Muscle of back (tissue), 13 donors: ENCODE results near the gene ARL8A. TPM values are rescaled to one million over a fixed set of nuclear protein-coding genes. Genes with fewer than 3 reads are reported as not detected.
"Not testable (repeated sequence)": the region's sequence is repeated elsewhere in the genome, so short reads cannot be mapped to it uniquely, and the experiment has no call there.

Experiments
- DNase-seq, 3 donors: peaks; one replicate each; pipeline versions ENCODE4 v3.0.0 to v3.0.0-alpha.2; 2013
- long read RNA-seq, 9 donors: transcript quantifications; one replicate each; lab custom pipeline, GENCODE V29; 2026
- polyA plus RNA-seq, 10 donors: library from polyadenylated mRNA; unstranded; fragments of 120-200 nt; gene quantifications; one replicate each; pipeline ENCODE4 v1.2.1, GENCODE V29; 2013; ENCODE audit not compliant: insufficient read length in 10 of 10

ARL8A gene
- polyA plus RNA-seq, result 10 to 100 TPM; 34.3 to 43.1 (median 38.4) TPM
- long read RNA-seq, donor 1, transcript ARL8A-201 (7 exons, 1,793 nt), result major isoform, 22 of 22 reads
- long read RNA-seq, donor 1, partial matches to known transcripts, result 0 of 22 reads
- long read RNA-seq, donor 1, other reads (novel, unspliced or antisense), result 0 of 22 reads
- long read RNA-seq, donor 2, transcript ARL8A-201 (7 exons, 1,793 nt), result major isoform, 16 of 18 reads
- long read RNA-seq, donor 2, partial matches to known transcripts, result 0 of 18 reads
- long read RNA-seq, donor 2, other reads (novel, unspliced or antisense), result 0 of 18 reads
- long read RNA-seq, donor 3, result 0 reads
- long read RNA-seq, donor 4, transcript ARL8A-201 (7 exons, 1,793 nt), result major isoform, 21 of 21 reads
- long read RNA-seq, donor 4, partial matches to known transcripts, result 0 of 21 reads
- long read RNA-seq, donor 4, other reads (novel, unspliced or antisense), result 0 of 21 reads
- long read RNA-seq, donor 5, transcript ARL8A-201 (7 exons, 1,793 nt), result major isoform, 20 of 22 reads
- long read RNA-seq, donor 5, partial matches to known transcripts, result 0 of 22 reads
- long read RNA-seq, donor 5, other reads (novel, unspliced or antisense), result 0 of 22 reads
- long read RNA-seq, donor 6, transcript ARL8A-201 (7 exons, 1,793 nt), result major isoform, 19 of 20 reads
- long read RNA-seq, donor 6, partial matches to known transcripts, result 0 of 20 reads
- long read RNA-seq, donor 6, other reads (novel, unspliced or antisense), result 0 of 20 reads
- long read RNA-seq, donor 7, transcript ARL8A-201 (7 exons, 1,793 nt), result major isoform, 13 of 13 reads
- long read RNA-seq, donor 7, partial matches to known transcripts, result 0 of 13 reads
- long read RNA-seq, donor 7, other reads (novel, unspliced or antisense), result 0 of 13 reads
- long read RNA-seq, donor 8, transcript ARL8A-201 (7 exons, 1,793 nt), result major isoform, 12 of 12 reads
- long read RNA-seq, donor 8, partial matches to known transcripts, result 0 of 12 reads
- long read RNA-seq, donor 8, other reads (novel, unspliced or antisense), result 0 of 12 reads
- long read RNA-seq, donor 9, transcript ARL8A-201 (7 exons, 1,793 nt), result major isoform, 6 of 6 reads
- long read RNA-seq, donor 9, partial matches to known transcripts, result 0 of 6 reads
- long read RNA-seq, donor 9, other reads (novel, unspliced or antisense), result 0 of 6 reads

DNA sequence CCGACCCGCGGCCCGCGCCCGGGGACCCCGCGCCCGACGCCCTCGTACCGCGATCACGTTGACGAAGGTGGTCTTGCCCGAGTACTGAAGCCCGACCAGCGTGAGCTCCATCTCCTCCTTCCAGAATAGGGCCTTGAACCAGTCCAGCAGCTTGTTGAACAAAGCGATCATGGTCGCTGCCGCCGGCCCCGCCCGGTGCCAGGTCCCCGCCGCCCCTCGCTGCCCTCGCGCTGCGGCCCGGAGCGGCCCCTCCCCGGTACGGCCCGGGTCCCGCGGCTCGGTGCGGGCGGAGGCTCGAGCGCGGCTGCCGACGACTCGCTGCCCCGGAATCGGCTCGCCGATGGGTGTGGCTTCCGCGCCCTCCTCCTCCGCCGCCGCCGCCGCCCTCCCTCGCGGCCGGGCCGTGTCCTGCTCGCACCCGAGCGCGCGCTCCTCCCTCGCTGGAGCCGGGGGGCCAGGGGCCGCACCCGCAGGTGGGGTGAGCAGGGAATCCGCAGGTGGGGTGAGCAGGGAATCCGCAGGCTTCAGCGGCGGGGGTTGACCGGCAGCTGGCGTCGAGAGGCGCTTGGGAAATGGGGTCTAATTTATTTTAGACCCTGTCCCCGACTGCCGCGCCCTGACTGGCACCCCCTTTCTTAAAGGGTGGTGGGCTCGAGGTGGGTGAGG lies at the start of gene ARL8A:
Gene ARL8A, minus strand, starts transcription at position 336 of the 666 bp plus-strand sequence. Its CDS starts 165 bp downstream, at position 171.
- DNase-seq, result peak; percentile 43 to 86 (median 63)

- no peak for DNase-seq
Observed at GRCh38 chr1:202194328-202194648, 49.8 kb upstream of the ARL8A start.

- no peak for DNase-seq
Observed at GRCh38 chr1:202193614-202194327, 49.2 kb upstream of the ARL8A start, which contains the start of gene LGR6. LGR6 (plus strand) TSS chr1:202193799; CDS start chr1:202193990, 191 bp downstream.

DNA sequence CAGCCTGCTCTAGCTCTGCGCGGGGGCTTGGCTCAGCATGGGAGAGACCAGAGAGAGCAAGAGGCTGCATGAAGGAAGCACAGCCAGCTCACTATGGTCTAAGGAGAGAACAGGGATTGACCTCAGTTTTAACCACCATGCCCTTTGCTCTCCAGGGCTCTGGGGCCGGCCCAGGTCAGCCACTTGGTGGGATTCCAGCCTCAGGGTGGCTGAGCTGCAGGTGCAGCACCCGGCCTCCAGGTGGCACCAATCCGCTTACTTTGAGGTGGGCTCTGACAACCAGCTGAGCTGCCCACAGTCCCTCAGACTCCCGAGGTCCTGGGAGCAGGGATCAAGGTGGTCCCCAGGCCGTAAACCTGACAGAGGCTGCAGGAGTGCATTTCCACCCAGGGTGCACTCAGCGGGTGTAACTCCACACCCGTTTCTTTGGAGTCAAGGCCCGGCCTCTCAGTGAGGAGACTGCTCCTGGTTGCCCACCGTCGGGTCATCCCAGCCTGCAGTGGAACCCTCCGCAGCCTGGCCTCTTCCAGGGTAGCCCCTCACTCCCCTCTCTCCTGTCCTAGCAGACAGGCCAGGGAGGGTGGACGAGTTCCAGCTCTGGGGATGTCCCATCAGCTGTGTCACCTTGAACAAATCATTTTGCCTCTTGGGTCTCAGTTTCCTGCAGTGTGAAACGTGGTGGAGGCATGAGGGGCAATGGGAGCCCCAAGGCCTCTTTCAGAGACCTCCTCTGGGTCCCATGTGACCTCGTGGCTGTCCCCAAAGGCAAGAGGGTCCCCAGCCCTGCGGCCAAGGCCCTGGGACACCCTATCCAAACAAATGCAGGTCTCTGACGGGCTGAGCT lies 48.5 kb upstream of the ARL8A start:
- DNase-seq, result peak in 2 of 3 donors; percentile 45 to 66

GRCh38 chr1:202191391-202191790 lies 46.9 kb upstream of the ARL8A start:
- not testable (repeated sequence) for DNase-seq

- no peak for DNase-seq
Observed at GRCh38 chr1:202189918-202190715, 45.6 kb upstream of the ARL8A start.

GRCh38 chr1:202189001-202189790 lies 44.7 kb upstream of the ARL8A start:
- DNase-seq, result peak in 2 of 3 donors; percentile 44 to 60

DNA sequence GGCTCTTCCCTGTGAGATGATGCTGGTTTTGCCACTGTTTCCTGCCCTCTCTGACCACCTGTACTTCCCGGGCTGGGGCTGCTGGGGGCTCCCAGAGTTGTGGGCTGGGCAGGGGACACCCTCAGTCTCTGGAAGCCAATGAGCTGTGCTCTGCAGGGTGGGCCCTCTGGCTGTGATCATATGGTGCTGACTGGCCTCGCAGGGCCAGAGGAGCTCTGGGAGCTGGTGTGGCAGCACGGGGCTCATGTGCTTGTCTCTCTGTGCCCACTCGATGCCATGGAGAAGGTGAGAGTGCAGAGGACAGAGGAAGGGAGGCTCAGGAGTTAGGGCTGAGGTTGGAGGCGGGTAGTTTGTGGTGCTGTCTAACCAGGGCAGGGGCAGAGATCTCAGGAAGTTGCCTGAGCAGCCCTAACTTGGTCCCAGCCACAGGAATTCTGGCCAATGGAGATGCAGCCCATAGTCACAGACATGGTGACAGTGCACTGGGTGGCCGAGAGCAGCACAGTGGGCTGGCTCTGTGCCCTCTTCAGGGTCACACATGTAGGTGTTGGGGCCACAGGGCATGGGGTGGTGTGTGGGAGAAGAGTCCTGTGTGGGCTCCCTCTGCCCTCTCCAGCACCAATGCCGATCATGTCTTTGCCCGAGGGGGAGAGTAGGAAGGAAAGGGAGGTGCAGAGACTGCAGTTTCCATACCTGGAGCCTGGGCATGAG lies 43.3 kb upstream of the ARL8A start:
- DNase-seq, result no peak

DNA sequence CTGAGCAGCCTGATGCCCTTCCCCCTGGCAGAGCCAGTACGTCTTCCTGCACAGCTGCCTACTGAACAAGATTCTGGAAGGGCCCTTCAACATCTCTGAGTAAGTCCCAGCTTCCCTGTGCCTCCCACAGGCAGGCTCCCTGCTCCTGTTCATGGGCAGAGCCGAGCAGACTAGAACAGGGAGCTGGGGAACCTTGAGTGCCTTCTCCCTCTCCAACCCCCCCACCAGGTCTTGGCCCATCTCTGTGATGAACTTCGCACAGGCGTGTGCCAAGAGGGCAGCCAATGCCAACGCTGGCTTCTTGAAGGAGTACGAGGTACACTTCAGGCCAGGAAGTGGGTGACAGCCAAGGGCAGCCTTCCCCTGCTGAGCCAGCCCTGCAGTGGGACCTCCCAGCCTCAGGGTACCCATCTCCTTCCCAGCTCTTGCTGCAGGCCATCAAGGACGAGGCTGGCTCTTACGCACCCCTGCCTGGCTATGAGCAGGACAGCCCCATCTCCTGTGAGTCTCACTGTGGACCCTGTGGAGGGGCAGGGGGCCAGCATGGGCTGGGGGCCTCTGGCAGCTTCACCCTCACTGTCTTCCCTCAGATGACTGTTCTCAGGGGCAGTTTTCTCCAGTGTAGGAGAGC lies 42.6 kb upstream of the ARL8A start:
- DNase-seq, result no peak

DNA sequence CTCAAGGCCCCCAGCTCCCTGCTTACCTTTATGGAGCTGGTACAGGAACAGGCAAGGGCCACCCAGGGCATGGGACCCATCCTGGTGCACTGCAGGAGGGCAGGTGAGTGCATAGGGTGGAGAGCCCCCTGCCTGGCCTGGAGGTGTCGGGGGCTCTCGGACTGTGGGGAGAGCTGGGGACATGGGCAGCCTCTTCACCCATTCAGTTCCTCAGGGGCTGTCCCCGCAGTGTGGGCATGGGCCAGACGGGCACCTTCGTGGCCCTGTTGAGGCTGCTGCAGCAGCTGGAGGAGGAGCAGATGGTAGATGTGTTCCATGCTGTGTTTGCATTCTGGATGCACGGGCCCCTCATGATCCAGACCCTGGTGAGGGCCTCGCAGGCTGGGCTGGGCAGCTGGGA lies 41.8 kb upstream of the ARL8A start:
- DNase-seq, result no peak

DNA sequence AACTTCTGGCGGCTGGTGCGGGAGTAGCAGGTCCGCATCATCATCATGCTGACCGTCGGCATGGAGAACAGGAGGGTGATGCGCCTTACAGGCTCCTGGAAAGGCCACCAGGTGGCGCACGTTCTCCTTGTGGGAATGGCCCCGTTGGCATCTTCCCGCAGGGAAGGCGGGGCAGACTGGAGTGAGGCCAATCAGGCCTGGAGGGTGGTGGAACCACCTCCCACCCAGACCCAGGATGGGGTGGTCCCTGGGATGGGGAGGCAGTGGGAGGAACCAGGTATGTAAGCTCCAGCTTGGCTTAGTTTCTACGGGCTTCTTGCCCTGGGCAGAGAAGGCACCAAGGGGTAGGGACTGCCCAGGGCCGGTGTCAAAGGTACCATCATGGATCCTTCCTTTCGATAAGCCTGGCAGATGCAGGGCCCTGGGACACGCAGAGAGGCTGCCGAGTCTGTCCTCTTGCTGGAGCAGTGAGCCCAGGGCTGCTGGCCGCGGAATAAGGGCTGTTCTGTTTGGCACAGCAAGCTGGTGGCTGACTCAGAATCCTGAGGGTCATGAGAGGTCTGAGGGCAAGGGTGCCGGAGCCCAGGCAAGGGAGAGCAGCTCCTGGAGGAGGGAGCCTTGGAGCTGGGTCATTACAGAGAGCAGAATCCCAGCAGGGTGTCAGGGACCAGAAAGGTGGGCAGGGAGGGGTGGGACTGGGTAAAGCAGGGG lies 40.4 kb upstream of the ARL8A start:
- peak; percentile 69 to 77 (median 72) for DNase-seq

- DNase-seq, result no peak
Observed at GRCh38 chr1:202182040-202182877, 37.7 kb upstream of the ARL8A start.

- DNase-seq, result no peak
Observed at GRCh38 chr1:202181586-202181985, 37.0 kb upstream of the ARL8A start.

- DNase-seq, result not testable (repeated sequence)
Observed at GRCh38 chr1:202180751-202181139, 36.2 kb upstream of the ARL8A start.
